ENCODE results near the gene LDLRAD4.

- TF ChIP-seq ZC3H10 (CRISPR knock-in tag; IDR thresholded peaks at IDR 0.05), result no peak
- TF ChIP-seq ZFP30 (CRISPR knock-in tag; IDR thresholded peaks at IDR 0.05), result no peak
- TF ChIP-seq ZFP3 (CRISPR knock-in tag; IDR thresholded peaks at IDR 0.05), result no peak
- no peak for TF ChIP-seq PPARA (CRISPR knock-in tag; IDR thresholded peaks at IDR 0.05; ENCODE audit: borderline replicate concordance)
- TF ChIP-seq CREB5 (CRISPR knock-in tag; IDR thresholded peaks at IDR 0.05; ENCODE audit: low read depth), result no peak
- TF ChIP-seq BACH2 (CRISPR knock-in tag; IDR thresholded peaks at IDR 0.05; ENCODE audit: borderline replicate concordance), result no peak
Measured at GRCh38 chr18:13233787-13234783, 15.5 kb downstream of the LDLRAD4 start.

All from SK-N-SH treated with all-trans-retinoic acid at 6 μM for 48 hours (cell line).